MM.1S (cell line): Measurements from ENCODE around the gene SHISA6.

Source experiments
- EZH2 ChIP-seq: fragments of 300-600 bp; sonication (generic); optimal IDR thresholded peaks from 2 replicates; pipeline ENCODE3; 2017; ENCODE audit warnings: low read depth, mild to moderate bottlenecking, antibody characterized with exemption, low read length, mixed read lengths
- TF ChIP-seq, protein P1 (sequence below): fragments of 300-600 bp; sonication (generic); IDR thresholded peaks from 2 replicates; pipeline ENCODE4 v1.5.1; 2016; ENCODE audit warnings: antibody characterized with exemption, low read length, mixed read lengths

DNA sequence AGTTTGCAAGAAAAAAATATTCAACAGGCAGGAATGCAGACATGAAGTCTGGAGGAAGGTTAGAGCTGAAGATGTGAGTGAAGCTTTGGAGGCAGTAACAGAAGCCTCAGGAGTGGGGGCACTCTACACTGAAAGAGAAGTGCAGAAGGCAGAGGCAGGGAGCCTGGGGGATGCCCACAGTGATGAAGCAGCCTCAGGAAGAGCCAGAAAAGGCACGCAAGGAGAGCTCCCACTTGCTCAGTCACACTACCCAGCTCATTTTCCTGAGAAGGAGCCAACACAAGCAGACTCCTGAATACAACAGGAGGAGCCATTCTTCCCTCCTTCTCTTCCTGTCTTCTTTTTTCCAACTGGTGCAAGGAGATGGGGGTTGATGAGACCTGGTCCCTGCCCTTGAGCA is 312.1 kb downstream of the SHISA6 start:
- TF ChIP-seq, protein P1, sequence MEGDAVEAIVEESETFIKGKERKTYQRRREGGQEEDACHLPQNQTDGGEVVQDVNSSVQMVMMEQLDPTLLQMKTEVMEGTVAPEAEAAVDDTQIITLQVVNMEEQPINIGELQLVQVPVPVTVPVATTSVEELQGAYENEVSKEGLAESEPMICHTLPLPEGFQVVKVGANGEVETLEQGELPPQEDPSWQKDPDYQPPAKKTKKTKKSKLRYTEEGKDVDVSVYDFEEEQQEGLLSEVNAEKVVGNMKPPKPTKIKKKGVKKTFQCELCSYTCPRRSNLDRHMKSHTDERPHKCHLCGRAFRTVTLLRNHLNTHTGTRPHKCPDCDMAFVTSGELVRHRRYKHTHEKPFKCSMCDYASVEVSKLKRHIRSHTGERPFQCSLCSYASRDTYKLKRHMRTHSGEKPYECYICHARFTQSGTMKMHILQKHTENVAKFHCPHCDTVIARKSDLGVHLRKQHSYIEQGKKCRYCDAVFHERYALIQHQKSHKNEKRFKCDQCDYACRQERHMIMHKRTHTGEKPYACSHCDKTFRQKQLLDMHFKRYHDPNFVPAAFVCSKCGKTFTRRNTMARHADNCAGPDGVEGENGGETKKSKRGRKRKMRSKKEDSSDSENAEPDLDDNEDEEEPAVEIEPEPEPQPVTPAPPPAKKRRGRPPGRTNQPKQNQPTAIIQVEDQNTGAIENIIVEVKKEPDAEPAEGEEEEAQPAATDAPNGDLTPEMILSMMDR: no peak
- no peak for TF ChIP-seq EZH2
